HG02852 (cell line): ENCODE data around the gene TSSC4.

ENCODE experiments used
- ATAC-seq: cut with Tn5 transposase; IDR thresholded peaks from one replicate; pipeline ENCODE4 v1.9.1; 2021; ENCODE audit warnings: mild to moderate bottlenecking, moderate library complexity; ENCODE audit not compliant: unreplicated experiment

TSSC4 gene

DNA sequence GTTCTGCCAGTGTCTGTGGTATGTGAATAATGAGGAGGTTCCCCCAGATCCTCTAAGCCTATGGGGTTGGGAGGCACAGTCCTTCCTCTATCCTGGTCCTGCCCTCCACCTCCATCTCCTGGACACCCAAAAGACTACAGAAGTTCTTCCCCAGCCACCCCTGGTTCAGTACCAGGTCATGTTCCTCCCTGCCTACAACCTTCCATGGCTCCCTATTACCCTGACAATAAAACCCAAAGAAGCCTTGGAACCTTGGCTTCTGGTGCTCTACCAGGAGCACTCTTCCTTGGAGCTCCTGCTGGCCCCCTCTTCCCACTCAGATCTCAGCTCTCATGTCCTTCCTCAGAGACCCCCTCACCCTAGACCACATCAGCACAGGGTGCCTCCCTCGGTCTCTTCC is 30.8 kb downstream of the TSSC4 start:
- no peak for ATAC-seq

GRCh38 chr11:2432171-2432621 is 31.6 kb downstream of the TSSC4 start:
- no peak for ATAC-seq

DNA sequence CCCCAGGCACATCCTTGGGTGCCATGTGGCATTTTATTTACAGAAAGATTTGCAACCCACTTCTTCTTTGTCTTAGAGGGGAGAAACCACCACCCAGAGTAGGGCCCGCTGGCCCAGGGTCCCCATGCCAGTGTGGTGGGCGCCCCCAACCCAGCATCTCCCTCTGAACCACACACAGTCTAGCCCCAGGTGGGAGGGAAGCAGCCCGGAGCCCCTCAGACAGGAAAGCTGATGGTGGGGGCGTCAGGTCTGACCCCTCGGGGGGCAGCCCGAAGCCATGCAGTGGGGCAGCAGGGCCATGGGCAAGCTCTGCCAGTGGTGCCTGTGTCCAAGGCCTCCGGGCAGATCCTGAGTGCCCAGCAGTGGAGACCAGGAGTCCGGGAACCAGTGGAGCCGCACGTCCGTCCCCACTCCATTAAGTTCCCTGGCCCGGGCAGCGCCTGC is 32.1 kb downstream of the TSSC4 start:
- ATAC-seq = no peak

- no peak for ATAC-seq
Measured at GRCh38 chr11:2433106-2433925, 32.8 kb downstream of the TSSC4 start.

GRCh38 chr11:2434008-2434407 is 33.5 kb downstream of the TSSC4 start:
- ATAC-seq = no peak

DNA sequence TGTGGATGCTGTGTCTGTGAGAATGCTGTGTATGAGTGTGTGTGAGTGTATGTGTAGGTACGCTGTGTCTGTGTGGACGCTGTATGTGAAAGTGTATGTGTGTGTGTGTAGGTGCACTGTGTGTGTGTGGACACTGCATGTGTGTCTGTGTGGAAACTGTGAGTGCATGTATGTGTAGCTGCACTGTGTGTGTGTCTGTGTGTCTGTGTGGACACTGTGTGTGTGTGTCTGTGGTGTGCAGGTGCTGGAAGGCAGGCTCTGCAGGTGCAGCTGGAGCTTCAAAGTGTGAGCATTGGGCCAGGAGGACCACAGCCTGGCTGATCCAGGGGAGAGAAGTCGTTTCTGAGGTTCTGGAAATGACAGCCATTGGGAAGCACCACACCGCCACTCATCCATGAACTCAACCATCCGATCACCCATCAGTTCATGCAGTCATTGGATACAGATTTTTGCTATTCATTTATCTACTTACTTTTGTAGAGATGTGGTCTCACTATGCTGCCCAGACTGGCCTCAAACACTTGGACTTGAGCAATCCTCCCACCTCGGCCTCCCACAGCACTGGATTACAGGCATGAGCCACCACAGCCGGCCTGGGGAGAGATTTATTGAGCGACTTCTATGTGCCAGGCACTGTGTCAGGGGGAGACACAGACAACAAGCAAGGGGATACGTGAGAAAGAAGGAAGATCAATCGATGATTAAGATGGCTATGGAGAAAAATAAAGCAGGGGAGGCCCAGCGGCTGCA is 34.1 kb downstream of the TSSC4 start:
- no peak for ATAC-seq

DNA sequence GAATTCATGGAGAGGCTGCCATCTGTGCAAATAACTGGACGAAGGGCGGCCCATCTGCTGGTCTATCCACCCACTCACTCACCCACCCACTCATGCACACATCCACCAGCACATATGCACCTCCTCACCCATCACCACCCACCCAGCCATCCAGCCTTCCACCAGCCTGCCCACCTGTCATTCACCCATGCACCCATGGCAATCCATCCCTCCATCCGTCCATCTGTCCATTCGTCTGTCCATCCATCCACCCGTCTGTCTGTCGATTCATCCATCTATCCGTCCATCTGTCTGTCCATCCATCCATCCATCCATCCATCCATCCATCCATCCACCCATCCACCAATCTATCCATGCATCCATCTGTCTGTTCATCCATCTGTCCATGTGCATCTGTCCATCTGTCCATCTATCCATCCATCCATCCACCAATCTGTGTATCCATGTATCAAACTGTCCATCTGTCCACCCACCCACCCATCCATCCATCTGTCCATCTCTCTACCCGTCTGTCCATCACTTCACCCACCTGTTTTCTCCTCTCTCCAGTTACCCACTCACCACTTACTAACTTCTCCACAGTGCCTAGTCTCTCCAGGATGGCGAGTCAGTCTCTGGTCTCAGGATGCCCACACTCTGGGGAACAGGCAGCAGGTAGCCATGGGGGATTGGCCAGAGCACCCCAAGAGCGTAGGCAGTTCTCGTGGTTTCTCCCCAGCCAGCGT is 34.9 kb downstream of the TSSC4 start:
- no peak for ATAC-seq

DNA sequence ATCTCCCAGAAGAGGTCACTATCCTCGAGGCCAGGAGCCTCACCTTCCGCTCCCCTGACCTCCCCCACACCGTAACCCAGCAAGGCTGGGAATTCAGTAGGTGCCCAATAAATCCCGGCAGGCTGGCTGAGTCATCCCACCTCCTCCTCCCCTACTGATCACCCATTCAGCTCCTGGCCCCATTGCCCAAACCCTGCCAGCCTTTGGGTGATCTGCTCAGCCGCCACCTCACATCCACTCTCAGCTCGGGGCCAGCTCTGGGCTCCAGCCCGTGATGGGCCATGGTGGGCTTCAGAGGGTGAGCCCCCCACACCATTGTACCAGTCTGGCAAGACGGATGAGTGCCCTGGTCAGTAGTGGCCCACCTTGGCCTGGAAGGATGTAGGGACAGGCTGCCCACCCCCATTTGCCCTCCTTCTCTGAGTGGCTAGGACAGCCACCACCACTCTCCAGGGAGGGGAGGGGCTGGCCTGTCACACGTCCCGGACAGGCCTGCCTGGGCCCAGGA is 35.5 kb downstream of the TSSC4 start:
- no peak for ATAC-seq

DNA sequence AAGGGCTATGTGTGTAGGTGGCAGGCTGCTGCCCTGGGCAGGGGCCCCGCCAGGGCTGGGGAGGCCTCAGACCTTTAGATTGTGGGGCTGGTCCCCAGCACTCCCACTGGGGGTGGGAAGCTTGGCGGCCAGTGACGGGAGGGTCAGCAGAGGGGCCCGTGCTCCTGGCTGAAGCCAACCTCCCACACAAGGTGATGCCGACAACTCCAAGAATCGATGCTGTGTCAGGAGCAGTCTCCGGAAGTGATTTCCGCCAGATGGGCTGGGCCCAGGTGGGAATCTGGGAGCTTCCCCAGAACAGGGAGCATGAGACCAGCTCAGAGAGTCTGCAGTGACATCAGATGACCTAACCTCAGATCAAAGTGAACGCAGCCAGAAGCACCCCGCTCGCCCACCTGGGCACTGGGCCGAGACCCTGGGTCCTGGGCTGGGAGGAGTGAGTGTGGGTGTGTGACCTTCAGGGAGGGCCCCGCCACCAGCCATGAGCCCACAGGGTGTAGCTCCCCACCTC is 36.0 kb downstream of the TSSC4 start:
- no peak for ATAC-seq

DNA sequence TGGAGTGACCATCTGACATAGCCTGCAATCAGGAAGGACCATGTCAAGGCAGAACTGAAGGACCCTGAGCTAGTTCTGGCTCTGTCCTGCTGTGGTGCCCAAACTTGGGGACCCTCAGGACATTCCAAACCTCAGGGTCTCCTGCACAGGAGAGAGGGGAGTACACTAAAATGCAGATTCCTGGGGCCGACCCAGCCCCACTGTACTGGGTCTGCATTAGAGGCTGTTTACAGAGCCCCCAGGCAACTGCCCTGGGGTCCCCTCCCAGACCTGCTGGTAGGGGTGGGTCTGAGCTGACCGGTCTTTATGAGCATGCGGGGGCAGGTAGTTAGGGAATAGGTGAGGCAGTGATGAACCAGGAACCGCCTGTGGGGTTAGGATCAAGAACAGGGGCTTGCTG is 37.0 kb downstream of the TSSC4 start:
- ATAC-seq = no peak

DNA sequence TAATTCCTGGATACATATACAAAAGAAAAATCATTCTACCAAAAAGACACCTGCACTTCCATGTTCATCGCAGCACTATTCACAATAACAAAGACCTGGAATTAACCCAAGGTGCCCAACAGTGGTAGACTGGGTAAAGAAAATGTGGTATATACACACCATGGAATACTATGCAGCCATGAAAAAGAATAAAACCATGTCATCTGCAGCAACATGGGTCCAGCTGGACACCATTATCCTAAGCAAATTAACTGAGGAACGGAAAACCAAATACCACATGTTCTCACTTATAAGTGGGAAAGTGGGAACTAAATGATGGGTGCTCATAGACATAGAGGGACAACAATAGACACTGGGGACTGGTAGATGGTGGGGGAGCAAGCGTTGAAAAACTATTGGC is 39.3 kb downstream of the TSSC4 start:
- no peak for ATAC-seq

- no peak for ATAC-seq
Measured at GRCh38 chr11:2440646-2441045, 40.1 kb downstream of the TSSC4 start.

DNA sequence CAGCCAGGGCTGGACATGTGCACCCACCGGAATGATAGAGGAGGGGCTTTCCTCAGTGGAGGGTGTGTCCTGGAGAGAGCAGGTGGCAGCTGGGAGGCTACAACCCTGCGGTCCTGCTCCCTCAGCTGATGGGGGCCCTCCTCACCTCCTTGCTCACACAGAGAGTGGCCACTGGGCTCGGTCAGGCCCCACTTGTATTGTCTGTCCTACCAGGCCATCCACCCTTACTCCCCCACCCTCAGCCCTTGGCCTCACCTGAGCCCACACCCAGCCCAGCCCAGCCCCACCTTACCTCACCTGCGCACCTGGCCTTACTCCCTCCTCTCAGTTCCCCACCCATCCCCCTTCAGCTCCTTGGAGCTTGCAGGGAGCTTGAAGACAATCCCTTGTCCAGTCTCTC is 40.6 kb downstream of the TSSC4 start:
- no peak for ATAC-seq

DNA sequence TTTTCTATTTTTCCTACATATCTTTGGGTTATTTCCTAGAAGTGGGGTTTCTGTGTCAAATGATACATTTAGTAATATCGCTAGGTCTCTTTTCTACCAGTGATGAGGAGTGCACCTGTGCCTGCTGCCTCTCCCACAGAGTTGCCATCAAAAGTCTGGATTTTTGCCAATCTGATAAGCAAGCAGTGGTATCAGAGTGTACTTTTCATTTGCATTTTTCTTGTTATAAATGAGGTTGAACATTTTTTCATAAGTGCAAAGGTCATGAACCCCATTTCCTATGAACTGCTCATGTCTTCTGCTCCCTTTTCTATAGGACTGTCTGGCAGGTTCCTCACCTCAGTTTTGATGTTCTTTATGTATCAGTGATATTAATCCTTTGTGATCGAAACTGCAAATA is 42.0 kb downstream of the TSSC4 start:
- no peak for ATAC-seq

DNA sequence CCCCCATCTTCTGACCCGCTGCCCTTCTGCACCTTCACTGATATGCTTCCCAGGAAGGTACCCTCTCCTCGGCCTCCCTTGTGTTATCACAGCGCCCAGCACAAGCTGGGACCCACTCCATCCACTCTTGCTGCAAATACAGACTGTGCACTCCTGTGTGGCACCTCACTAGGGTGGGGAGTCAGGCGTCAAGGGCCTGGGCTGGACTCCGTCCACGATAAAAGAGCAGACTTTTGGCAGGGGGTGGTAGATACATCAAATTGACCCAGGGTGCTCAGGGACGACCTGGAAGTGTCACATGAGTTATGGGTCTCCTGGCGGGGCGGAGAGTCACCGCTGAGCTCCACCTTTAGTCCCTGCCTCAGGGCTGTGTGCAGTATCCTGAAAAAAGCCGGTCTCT is 42.9 kb downstream of the TSSC4 start:
- ATAC-seq = no peak

GRCh38 chr11:2443881-2444820 is 43.6 kb downstream of the TSSC4 start, which contains the start of gene TRPM5:
Gene TRPM5, minus strand, starts transcription at chr11:2444514. Its CDS starts 21,478 bp downstream, at chr11:2423036.
- no peak for ATAC-seq

DNA sequence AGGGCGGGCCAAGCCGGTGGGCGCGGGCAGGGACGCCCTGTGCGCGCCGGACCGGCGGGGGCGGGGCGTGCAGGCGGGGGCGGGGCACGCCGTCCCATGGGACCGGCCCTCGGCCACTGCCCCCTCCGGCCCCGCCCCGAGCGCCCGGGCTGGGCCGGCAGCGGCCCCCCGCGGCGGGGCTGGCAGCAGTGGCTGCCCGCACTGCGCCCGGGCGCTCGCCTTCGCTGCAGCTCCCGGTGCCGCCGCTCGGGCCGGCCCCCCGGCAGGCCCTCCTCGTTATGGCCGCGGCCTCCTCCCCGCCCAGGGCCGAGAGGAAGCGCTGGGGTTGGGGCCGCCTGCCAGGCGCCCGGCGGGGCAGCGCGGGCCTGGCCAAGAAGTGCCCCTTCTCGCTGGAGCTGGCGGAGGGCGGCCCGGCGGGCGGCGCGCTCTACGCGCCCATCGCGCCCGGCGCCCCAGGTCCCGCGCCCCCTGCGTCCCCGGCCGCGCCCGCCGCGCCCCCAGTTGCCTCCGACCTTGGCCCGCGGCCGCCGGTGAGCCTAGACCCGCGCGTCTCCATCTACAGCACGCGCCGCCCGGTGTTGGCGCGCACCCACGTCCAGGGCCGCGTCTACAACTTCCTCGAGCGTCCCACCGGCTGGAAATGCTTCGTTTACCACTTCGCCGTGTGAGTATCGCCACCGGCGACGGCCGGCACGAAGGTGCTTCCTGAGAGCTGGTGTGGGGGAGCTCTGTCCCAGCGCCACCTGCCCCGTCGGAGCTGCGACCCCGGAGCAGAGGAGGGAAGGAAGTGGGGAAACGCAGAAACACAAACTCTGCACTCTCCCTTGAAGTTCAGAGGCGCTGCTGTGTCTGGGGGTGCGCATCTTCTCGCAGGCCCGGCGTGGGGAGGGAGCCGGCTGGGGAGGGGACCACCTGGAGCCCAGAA is 44.5 kb downstream of the TSSC4 start, which contains the start of gene KCNQ1:
TSS of gene KCNQ1 (plus strand) at position 188 of the 925 bp plus-strand sequence. CDS start at position 279, 91 bp downstream.
- ATAC-seq = no peak

GRCh38 chr11:2445746-2446551 is 45.4 kb downstream of the TSSC4 start:
- ATAC-seq = no peak
